ENCODE results near the gene ATF4.

The ATF4 gene

DNA sequence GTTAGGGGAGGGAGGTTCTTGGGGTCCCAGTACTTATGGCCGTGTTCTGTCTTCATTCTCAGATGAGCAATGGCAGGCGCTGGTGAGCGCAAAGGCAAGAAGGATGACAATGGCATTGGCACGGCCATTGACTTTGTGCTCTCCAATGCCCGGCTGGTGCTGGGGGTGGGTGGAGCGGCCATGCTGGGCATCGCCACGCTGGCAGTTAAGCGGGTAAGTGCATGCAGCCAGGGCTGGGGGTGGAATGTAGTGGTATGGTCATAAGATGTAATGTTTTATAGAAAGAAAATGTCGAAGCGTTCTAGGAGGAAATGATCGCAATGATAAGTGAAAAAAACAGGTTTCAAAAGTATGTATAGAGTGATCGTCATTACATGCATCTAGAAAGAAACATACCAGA lies 9.1 kb upstream of the ATF4 start:
- no peaks in the 10 kb centered on the region for H3F3A ChIP-seq (ENCODE audit: low read depth)
- no peak overlapping the region for H2AFZ ChIP-seq (ENCODE audit: low read length)
- H4K20me1 ChIP-seq (ENCODE audit: insufficient read depth, low read length, poor library complexity, severe bottlenecking) = peaks cover 18% of the 10 kb centered on the region
- no peaks in the 10 kb centered on the region for H3K27me3 ChIP-seq (ENCODE audit: insufficient read depth, low read length, poor library complexity, severe bottlenecking)
- peaks cover 86% of the 10 kb centered on the region; the same call in 1 of the 2 replicates for H3K36me3 ChIP-seq (ENCODE audit: insufficient read depth, low read length)
- no peak for TF ChIP-seq CTCF (conservative IDR thresholded peaks at IDR 0.05; ENCODE audit: low read length)
- no peak for TF ChIP-seq EZH2phosphoT487 (IDR thresholded peaks at IDR 0.05; ENCODE audit: borderline replicate concordance)
- H3K79me2 ChIP-seq (ENCODE audit: insufficient read depth, low read length) = peaks cover 60% of the 10 kb centered on the region
- H3K4me2 ChIP-seq (ENCODE audit: low read depth, low read length, poor library complexity, severe bottlenecking) = no peak overlapping the region
- H3K9me2 ChIP-seq (replicated peaks; ENCODE audit: low read depth, low read length) = no peaks in the 10 kb centered on the region
- no peak overlapping the region for H3K4me3 ChIP-seq (ENCODE audit: low read length, poor library complexity, severe bottlenecking)
- H3K9me3 ChIP-seq (ENCODE audit: insufficient read depth, low read depth, low read length) = no peaks in the 10 kb centered on the region
- peaks cover 7% of the 10 kb centered on the region for H3K4me1 ChIP-seq (ENCODE audit: insufficient read depth, low read length, poor library complexity, severe bottlenecking)
- H3K9ac ChIP-seq (ENCODE audit: low read depth, low read length, poor library complexity, severe bottlenecking) = no peak overlapping the region

- Histone ChIP-seq H3F3A (ENCODE audit: low read depth) (no peaks in the 10 kb centered on the region), H3K36me3 (ENCODE audit: insufficient read depth, low read length) (peaks cover 84% of the 10 kb centered on the region; the same call in 1 of the 2 replicates), H3K4me3 (ENCODE audit: low read length, poor library complexity, severe bottlenecking) (no peak overlapping the region), H4K20me1 (ENCODE audit: insufficient read depth, low read length, poor library complexity, severe bottlenecking) (peaks cover 18% of the 10 kb centered on the region), H2AFZ (ENCODE audit: low read length) (no peak overlapping the region), H3K9me2 (replicated peaks; ENCODE audit: low read depth, low read length) (no peaks in the 10 kb centered on the region), H3K4me2 (ENCODE audit: low read depth, low read length, poor library complexity, severe bottlenecking) (no peak overlapping the region), H3K27me3 (ENCODE audit: insufficient read depth, low read length, poor library complexity, severe bottlenecking) (no peaks in the 10 kb centered on the region), H3K79me2 (ENCODE audit: insufficient read depth, low read length) (peaks cover 52% of the 10 kb centered on the region; the same call in 1 of the 2 replicates), H3K9me3 (ENCODE audit: insufficient read depth, low read depth, low read length) (no peaks in the 10 kb centered on the region), H3K9ac (ENCODE audit: low read depth, low read length, poor library complexity, severe bottlenecking) (no peak overlapping the region), H3K4me1 (ENCODE audit: insufficient read depth, low read length, poor library complexity, severe bottlenecking) (peaks cover 5% of the 10 kb centered on the region)
- no peak for TF ChIP-seq EZH2phosphoT487 (IDR thresholded peaks at IDR 0.05; ENCODE audit: borderline replicate concordance)
- no peak for TF ChIP-seq CTCF (conservative IDR thresholded peaks at IDR 0.05; ENCODE audit: low read length)
Measured at GRCh38 chr22:39512026-39512425, 8.3 kb upstream of the ATF4 start.

DNA sequence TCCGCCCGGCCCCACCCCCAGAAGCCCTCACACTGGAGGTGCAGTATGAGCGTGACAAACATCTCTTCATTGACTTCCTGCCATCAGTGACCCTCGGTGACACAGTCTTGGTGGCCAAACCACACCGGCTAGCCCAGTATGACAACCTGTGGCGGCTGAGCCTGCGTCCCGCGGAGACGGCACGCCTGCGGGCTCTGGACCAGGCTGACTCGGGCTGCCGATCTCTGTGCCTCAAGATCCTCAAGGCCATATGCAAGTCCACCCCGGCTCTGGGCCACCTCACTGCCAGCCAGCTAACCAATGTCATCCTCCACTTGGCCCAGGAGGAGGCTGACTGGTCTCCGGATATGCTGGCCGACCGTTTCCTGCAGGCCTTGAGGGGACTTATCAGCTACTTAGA lies 6.6 kb upstream of the ATF4 start:
- H4K20me1 ChIP-seq (ENCODE audit: insufficient read depth, low read length, poor library complexity, severe bottlenecking) = peaks cover 12% of the 10 kb centered on the region

More for the DNA sequence above, 6.6 kb upstream of the ATF4 start:
- peaks cover 51% of the 10 kb centered on the region for H3K79me2 ChIP-seq (ENCODE audit: insufficient read depth, low read length)
- no peaks in the 10 kb centered on the region for H3F3A ChIP-seq (ENCODE audit: low read depth)
- TF ChIP-seq EZH2phosphoT487 (IDR thresholded peaks at IDR 0.05; ENCODE audit: borderline replicate concordance) (no peak), CTCF (conservative IDR thresholded peaks at IDR 0.05; ENCODE audit: low read length) (no peak)
- H3K9me3 ChIP-seq (ENCODE audit: insufficient read depth, low read depth, low read length) = no peaks in the 10 kb centered on the region
- no peak overlapping the region for H3K9ac ChIP-seq (ENCODE audit: low read depth, low read length, poor library complexity, severe bottlenecking)
- H2AFZ ChIP-seq (ENCODE audit: low read length) = no peak overlapping the region
- H3K4me2 ChIP-seq (ENCODE audit: low read depth, low read length, poor library complexity, severe bottlenecking) = no peak overlapping the region
- peaks cover 75% of the 10 kb centered on the region; the same call in 1 of the 2 replicates for H3K36me3 ChIP-seq (ENCODE audit: insufficient read depth, low read length)
- H3K4me3 ChIP-seq (ENCODE audit: low read length, poor library complexity, severe bottlenecking) = no peak overlapping the region
- H3K27me3 ChIP-seq (ENCODE audit: insufficient read depth, low read length, poor library complexity, severe bottlenecking) = no peaks in the 10 kb centered on the region
- H3K4me1 ChIP-seq (ENCODE audit: insufficient read depth, low read length, poor library complexity, severe bottlenecking) = peaks cover 7% of the 10 kb centered on the region
- no peaks in the 10 kb centered on the region for H3K9me2 ChIP-seq (replicated peaks; ENCODE audit: low read depth, low read length)

All from Loucy (cell line).